Astrocyte (in vitro differentiated cells and primary cell): ENCODE data around the gene TK2.

Source experiments
- CTCF ChIP-seq: IDR thresholded peaks from 2 replicates; pipeline ENCODE4 v1.5.1; 2011; ENCODE audit warnings: low read depth, mild to moderate bottlenecking, inconsistent platforms, low read length, moderate library complexity; ENCODE audit not compliant: insufficient read depth
- EZH2 ChIP-seq: IDR thresholded peaks from 2 replicates; pipeline ENCODE4 v1.6.1; 2012; ENCODE audit warnings: mild to moderate bottlenecking, low read length, inconsistent platforms; ENCODE audit not compliant: insufficient read depth

- TF ChIP-seq CTCF, result no peak
- TF ChIP-seq EZH2, result no peak
These were observed 39.0 kb downstream of the TK2 start for GRCh38 chr16:66510711-66511601.
